SK-N-SH (cell line): ENCODE data around the gene CHIC2. TPM values are rescaled to one million over a fixed set of nuclear protein-coding genes. Genes with fewer than 3 reads are reported as not detected.
A peak's percentile ranks its signal among the peaks of the same experiment; 100 is the strongest.

Source experiments
- CTCF ChIA-PET: fragments of 300-600, 350-600 bp; formaldehyde crosslinking; extraction: SDS; loops from one replicate; lab custom pipeline; 2021; lab: Yijun Ruan, JAX
- POLR2A ChIA-PET: fragments of 350-600 bp; sonication (Branson Sonifier 250); formaldehyde crosslinking; extraction: SDS; loops from one replicate; lab custom pipeline; 2020; ENCODE audit warnings: antibody characterized with exemption, inconsistent platforms; lab: Yijun Ruan, JAX
- DNase-seq: peaks from one replicate; pipeline ENCODE4 v3.0.0; 2012
- H2AFZ ChIP-seq: fragments of 200-600 bp; sonication (generic); 2 replicates; pipeline ENCODE4 v1.8.1; 2016; ENCODE audit warnings: antibody characterized with exemption, mild to moderate bottlenecking, low read depth
- H3F3A ChIP-seq: fragments of 200-600 bp; sonication (generic); replicated peaks from 2 replicates; pipeline ENCODE3; 2016; ENCODE audit warnings: antibody characterized with exemption, mild to moderate bottlenecking; ENCODE audit not compliant: insufficient read depth
- H3K27ac ChIP-seq, 2 experiments: fragments of 200-500 bp in 1 of 2; fragments of 200-600 bp in 1 of 2; sonication (Bioruptor generic) in 1 of 2; sonication (generic), shearing (Covaris generic) in 1 of 2; 2 replicates each; pipeline versions ENCODE4 v1.5.1 to v1.6.1; 2014 to 2016; ENCODE audit warnings: low read depth in 2 of 2, inconsistent platforms in 1 of 2, low read length in 1 of 2, mild to moderate bottlenecking in 1 of 2, mixed read lengths in 1 of 2
- H3K27me3 ChIP-seq: fragments of 200-600 bp; sonication (generic), shearing (Covaris generic); 2 replicates; pipeline ENCODE4 v1.6.1; 2016; ENCODE audit warnings: mixed run types; ENCODE audit not compliant: insufficient read depth
- H3K36me3 ChIP-seq, 2 experiments: fragments of 200-500 bp in 1 of 2; fragments of 200-600 bp in 1 of 2; sonication (Bioruptor generic) in 1 of 2; sonication (generic) in 1 of 2; replicated peaks in 1 of 2; 2 replicates each; pipeline versions ENCODE3 to v1.5.1; 2014 to 2016; ENCODE audit warnings: low read length in 1 of 2, mild to moderate bottlenecking in 1 of 2; ENCODE audit not compliant: insufficient read depth in 2 of 2, control insufficient read depth in 1 of 2
- H3K4me1 ChIP-seq, 2 experiments: fragments of 200-500 bp in 1 of 2; fragments of 200-600 bp in 1 of 2; sonication (Bioruptor generic) in 1 of 2; sonication (generic), shearing (Covaris generic) in 1 of 2; 2 replicates each; pipeline versions ENCODE4 v1.5.1 to v1.6.1; 2014 to 2016; ENCODE audit warnings: low read depth in 1 of 2, low read length in 1 of 2, mixed run types in 1 of 2; ENCODE audit not compliant: insufficient read depth in 2 of 2, control insufficient read depth in 1 of 2
- H3K4me2 ChIP-seq: fragments of 200-600 bp; sonication (generic), shearing (Covaris generic); 2 replicates; pipeline ENCODE4 v1.6.1; 2017; ENCODE audit warnings: mixed run types
- H3K4me3 ChIP-seq, 2 experiments: fragments of 200-500 bp in 1 of 2; fragments of 200-600 bp in 1 of 2; sonication (Bioruptor generic) in 1 of 2; sonication (generic), shearing (Covaris generic) in 1 of 2; 2 replicates each; pipeline versions ENCODE4 v1.5.1 to v1.8.1; 2014 to 2016; ENCODE audit warnings: low read depth in 2 of 2, inconsistent platforms in 1 of 2, low read length in 1 of 2, mild to moderate bottlenecking in 1 of 2, mixed read lengths in 1 of 2, moderate library complexity in 1 of 2
- H3K79me2 ChIP-seq: fragments of 200-600 bp; sonication (generic); 2 replicates; pipeline ENCODE4 v1.8.1; 2017; ENCODE audit warnings: mild to moderate bottlenecking; ENCODE audit not compliant: insufficient read depth
- H3K9ac ChIP-seq: fragments of 200-600 bp; sonication (generic); 2 replicates; pipeline ENCODE4 v1.6.1; 2017; ENCODE audit warnings: mixed run types
- H3K9me2 ChIP-seq: fragments of 200-600 bp; sonication (generic); 2 replicates; pipeline ENCODE4 v1.6.1; 2017; ENCODE audit warnings: mixed run types
- H3K9me3 ChIP-seq: fragments of 200-600 bp; sonication (generic); 2 replicates; pipeline ENCODE4 v1.6.1; 2017; ENCODE audit warnings: mixed run types, mild to moderate bottlenecking, moderate library complexity
- H4K20me1 ChIP-seq: fragments of 200-600 bp; sonication (generic); 2 replicates; pipeline ENCODE4 v1.6.1; 2017; ENCODE audit warnings: mild to moderate bottlenecking, mixed run types; ENCODE audit not compliant: insufficient read depth
- CHD2 ChIP-seq: fragments of 150-350 bp; IDR thresholded peaks from 2 replicates; pipeline ENCODE4 v1.6.1; 2018; ENCODE audit warnings: low read length; ENCODE audit not compliant: partially characterized antibody
- CTCF ChIP-seq: fragments of 200-600 bp; sonication (generic); IDR thresholded peaks from 2 replicates; pipeline ENCODE4 v1.6.1; 2017; ENCODE audit warnings: antibody characterized with exemption, mild to moderate bottlenecking, moderate library complexity
- EZH2phosphoT487 ChIP-seq: fragments of 200-600 bp; sonication (generic); IDR thresholded peaks from 2 replicates; pipeline ENCODE4 v1.6.1; 2017; ENCODE audit warnings: low read depth, mixed run types, mild to moderate bottlenecking, antibody characterized with exemption, moderate library complexity, borderline replicate concordance
- FOSL2 ChIP-seq: IDR thresholded peaks from 2 replicates; pipeline ENCODE4 v1.4.0; 2012; ENCODE audit warnings: low read depth, mild to moderate bottlenecking, moderate library complexity, borderline replicate concordance
- FOXJ3 ChIP-seq: sonication (generic); formaldehyde crosslinking; IDR thresholded peaks from 2 replicates; pipeline ENCODE4 v1.5.1; 2020; ENCODE audit warnings: mild to moderate bottlenecking, missing genetic modification reagents
- GATA2 ChIP-seq: sonication (generic); formaldehyde crosslinking; IDR thresholded peaks from 2 replicates; pipeline ENCODE4 v1.5.0; 2020; ENCODE audit warnings: mild to moderate bottlenecking, missing genetic modification reagents
- JUND ChIP-seq: IDR thresholded peaks from 2 replicates; pipeline ENCODE4 v1.4.0; 2012
- MAX ChIP-seq: IDR thresholded peaks from 2 replicates; pipeline ENCODE4 v1.4.0; 2012; ENCODE audit warnings: low read depth
- NFIC ChIP-seq: IDR thresholded peaks from 2 replicates; pipeline ENCODE4 v1.4.0; 2012; ENCODE audit warnings: borderline replicate concordance
- PBX3 ChIP-seq: IDR thresholded peaks from 2 replicates; pipeline ENCODE4; 2012
- POLR2AphosphoS5 ChIP-seq: IDR thresholded peaks from 2 replicates; pipeline ENCODE4 v1.6.1; 2012; ENCODE audit warnings: low read depth, low read length
- RCOR1 ChIP-seq: fragments of 150-350 bp; IDR thresholded peaks from 2 replicates; pipeline ENCODE4 v1.6.1; 2017; ENCODE audit warnings: antibody characterized with exemption, low read length
- RFX5 ChIP-seq: IDR thresholded peaks from 2 replicates; pipeline ENCODE4 v1.6.1; 2012; ENCODE audit warnings: mild to moderate bottlenecking, improper control_type of control experiment, low read length
- SIN3A ChIP-seq: IDR thresholded peaks from 2 replicates; pipeline ENCODE4 v1.6.1; 2012; ENCODE audit warnings: low read depth, mild to moderate bottlenecking, low read length, moderate library complexity, borderline replicate concordance
- SMC3 ChIP-seq: IDR thresholded peaks from 2 replicates; pipeline ENCODE4 v1.6.1; 2012; ENCODE audit warnings: low read depth, low read length, improper control_type of control experiment
- TAF1 ChIP-seq: IDR thresholded peaks from 2 replicates; pipeline ENCODE4 v1.6.1; 2012; ENCODE audit warnings: low read depth, mild to moderate bottlenecking, low read length, moderate library complexity, borderline replicate concordance
- TCF12 ChIP-seq: IDR thresholded peaks from 2 replicates; pipeline ENCODE4 v1.4.0; 2012
- YY1 ChIP-seq: IDR thresholded peaks from 2 replicates; pipeline ENCODE4 v1.4.0; 2012; ENCODE audit warnings: low read depth, mild to moderate bottlenecking
- WGBS: methylation state at CpG from one replicate; pipeline ENCODE4 v1.1.6; 2017; ENCODE audit warnings: low lambda C conversion rate; 5-methylcytosine and 5-hydroxymethylcytosine counted together
- polyA plus RNA-seq, 3 experiments: library from polyadenylated mRNA; depleted of rRNA; stranded (reverse); fragments of >200 nt; gene quantifications; 2 replicates each; pipeline ENCODE4 v1.2.3, GENCODE V29; 2012
- TF ChIP-seq, protein P1 (sequence below): IDR thresholded peaks from 2 replicates; pipeline ENCODE4 v1.6.1; 2012; ENCODE audit warnings: mild to moderate bottlenecking, low read depth, low read length, moderate library complexity
- TF ChIP-seq, protein P2 (sequence below): IDR thresholded peaks from 2 replicates; pipeline ENCODE4 v1.4.0; 2012; ENCODE audit warnings: low read depth, borderline replicate concordance

Gene CHIC2
- polyA plus RNA-seq, 1 of the 3 experiments (the other 2 are of a cell fraction), result 26.8 TPM

DNA sequence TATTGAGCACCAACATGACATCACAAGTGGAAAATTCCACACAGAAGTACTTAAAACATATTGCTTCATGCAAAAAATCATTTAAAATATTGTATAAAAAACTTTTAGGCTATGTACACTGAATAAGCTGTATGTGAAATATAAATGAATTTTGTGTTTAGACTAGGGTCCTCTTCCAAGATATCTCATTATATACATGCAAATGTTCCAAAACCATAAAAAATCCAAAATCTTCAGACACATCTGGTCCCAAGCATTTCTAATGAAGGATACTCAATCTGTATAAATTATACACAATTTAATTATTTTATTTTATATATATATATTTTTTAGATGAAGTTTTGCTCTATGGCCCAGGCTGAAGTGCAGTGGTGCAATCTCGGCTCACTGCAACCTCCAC, 25.5 kb upstream of the CHIC2 start:
- Histone ChIP-seq H3K4me3 (no peak overlapping the region), H3K9me2 (no peaks in the 10 kb centered on the region), H3F3A (no peaks in the 10 kb centered on the region), H3K9me3 (no peaks in the 10 kb centered on the region), H3K27me3 (no peaks in the 10 kb centered on the region), H3K79me2 (no peaks in the 10 kb centered on the region), H2AFZ (no peak overlapping the region), H4K20me1 (no peaks in the 10 kb centered on the region), H3K4me2 (no peak overlapping the region), H3K36me3 (no peaks in the 10 kb centered on the region), H3K9ac (no peak overlapping the region), H3K4me1 (peaks cover 0 to 10% of the 10 kb centered on the region in 2 experiments; a peak in 3 of 4 replicates), H3K27ac (no peak overlapping the region)
- ChIA-PET POLR2A (no interaction called here), CTCF (no interaction called here)
- no peak for TF ChIP-seq SMC3
- TF ChIP-seq CHD2, result no peak
- no peak for TF ChIP-seq GATA2 (CRISPR knock-in tag)
- TF ChIP-seq FOSL2, result no peak
- TF ChIP-seq PBX3, result no peak
- no peak for TF ChIP-seq YY1
- no peak for TF ChIP-seq SIN3A
- TF ChIP-seq EZH2phosphoT487, result no peak
- TF ChIP-seq FOXJ3, result no peak
- no peak for TF ChIP-seq MAX
- no peak for TF ChIP-seq POLR2AphosphoS5
- TF ChIP-seq CTCF, result no peak
- TF ChIP-seq RCOR1, result no peak
- no peak for TF ChIP-seq JUND
- 100% methylated on average over 1 of the region's 1 CpG for WGBS
- DNase-seq, result no peak

GRCh38 chr4:54085284-54085683, 20.9 kb upstream of the CHIC2 start:
- H3K27ac ChIP-seq, result no peak overlapping the region
- no peaks in the 10 kb centered on the region for H4K20me1 ChIP-seq
- DNase-seq, result no peak
- no peak overlapping the region for H2AFZ ChIP-seq
- no peaks in the 10 kb centered on the region for H3K79me2 ChIP-seq
- no peaks in the 10 kb centered on the region for H3K9me3 ChIP-seq
- no peaks in the 10 kb centered on the region for H3K27me3 ChIP-seq
- H3K9ac ChIP-seq, result no peak overlapping the region
- no peak overlapping the region for H3K4me2 ChIP-seq
- H3F3A ChIP-seq, result peaks cover 18% of the 10 kb centered on the region
- H3K4me3 ChIP-seq, result no peak overlapping the region
- POLR2A ChIA-PET, result interaction anchor here (1.0 kb wide), 1 partner anchor 10 kb away, joined by 4 read pairs; no protein-coding TSS in a partner anchor
- CTCF ChIA-PET, result interaction anchor here (1.1 kb wide), 1 partner anchor 155 kb away, joined by 4 read pairs; no protein-coding TSS in a partner anchor
- peaks cover 3 to 10% of the 10 kb centered on the region in 2 experiments; a peak in 3 of 4 replicates for H3K4me1 ChIP-seq
- H3K36me3 ChIP-seq, result no peaks in the 10 kb centered on the region
- whole genome bisulfite sequencing, result 63% methylated on average over 3 of the region's 3 CpGs
- H3K9me2 ChIP-seq, result no peaks in the 10 kb centered on the region
- TF ChIP-seq MAX (no peak), TCF12 (peak; percentile 37; the same call in 1 of the 2 replicates), SMC3 (no peak), NFIC (peak; percentile 68), POLR2AphosphoS5 (no peak), TAF1 (no peak), JUND (no peak; the same call in 1 of the 2 replicates), RFX5 (no peak)
- TF ChIP-seq, protein P1, sequence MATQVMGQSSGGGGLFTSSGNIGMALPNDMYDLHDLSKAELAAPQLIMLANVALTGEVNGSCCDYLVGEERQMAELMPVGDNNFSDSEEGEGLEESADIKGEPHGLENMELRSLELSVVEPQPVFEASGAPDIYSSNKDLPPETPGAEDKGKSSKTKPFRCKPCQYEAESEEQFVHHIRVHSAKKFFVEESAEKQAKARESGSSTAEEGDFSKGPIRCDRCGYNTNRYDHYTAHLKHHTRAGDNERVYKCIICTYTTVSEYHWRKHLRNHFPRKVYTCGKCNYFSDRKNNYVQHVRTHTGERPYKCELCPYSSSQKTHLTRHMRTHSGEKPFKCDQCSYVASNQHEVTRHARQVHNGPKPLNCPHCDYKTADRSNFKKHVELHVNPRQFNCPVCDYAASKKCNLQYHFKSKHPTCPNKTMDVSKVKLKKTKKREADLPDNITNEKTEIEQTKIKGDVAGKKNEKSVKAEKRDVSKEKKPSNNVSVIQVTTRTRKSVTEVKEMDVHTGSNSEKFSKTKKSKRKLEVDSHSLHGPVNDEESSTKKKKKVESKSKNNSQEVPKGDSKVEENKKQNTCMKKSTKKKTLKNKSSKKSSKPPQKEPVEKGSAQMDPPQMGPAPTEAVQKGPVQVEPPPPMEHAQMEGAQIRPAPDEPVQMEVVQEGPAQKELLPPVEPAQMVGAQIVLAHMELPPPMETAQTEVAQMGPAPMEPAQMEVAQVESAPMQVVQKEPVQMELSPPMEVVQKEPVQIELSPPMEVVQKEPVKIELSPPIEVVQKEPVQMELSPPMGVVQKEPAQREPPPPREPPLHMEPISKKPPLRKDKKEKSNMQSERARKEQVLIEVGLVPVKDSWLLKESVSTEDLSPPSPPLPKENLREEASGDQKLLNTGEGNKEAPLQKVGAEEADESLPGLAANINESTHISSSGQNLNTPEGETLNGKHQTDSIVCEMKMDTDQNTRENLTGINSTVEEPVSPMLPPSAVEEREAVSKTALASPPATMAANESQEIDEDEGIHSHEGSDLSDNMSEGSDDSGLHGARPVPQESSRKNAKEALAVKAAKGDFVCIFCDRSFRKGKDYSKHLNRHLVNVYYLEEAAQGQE, result no peak
- TF ChIP-seq, protein P2, sequence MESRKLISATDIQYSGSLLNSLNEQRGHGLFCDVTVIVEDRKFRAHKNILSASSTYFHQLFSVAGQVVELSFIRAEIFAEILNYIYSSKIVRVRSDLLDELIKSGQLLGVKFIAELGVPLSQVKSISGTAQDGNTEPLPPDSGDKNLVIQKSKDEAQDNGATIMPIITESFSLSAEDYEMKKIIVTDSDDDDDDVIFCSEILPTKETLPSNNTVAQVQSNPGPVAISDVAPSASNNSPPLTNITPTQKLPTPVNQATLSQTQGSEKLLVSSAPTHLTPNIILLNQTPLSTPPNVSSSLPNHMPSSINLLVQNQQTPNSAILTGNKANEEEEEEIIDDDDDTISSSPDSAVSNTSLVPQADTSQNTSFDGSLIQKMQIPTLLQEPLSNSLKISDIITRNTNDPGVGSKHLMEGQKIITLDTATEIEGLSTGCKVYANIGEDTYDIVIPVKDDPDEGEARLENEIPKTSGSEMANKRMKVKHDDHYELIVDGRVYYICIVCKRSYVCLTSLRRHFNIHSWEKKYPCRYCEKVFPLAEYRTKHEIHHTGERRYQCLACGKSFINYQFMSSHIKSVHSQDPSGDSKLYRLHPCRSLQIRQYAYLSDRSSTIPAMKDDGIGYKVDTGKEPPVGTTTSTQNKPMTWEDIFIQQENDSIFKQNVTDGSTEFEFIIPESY, result no peak
